PFSK-1 (cell line): ENCODE results near the gene KLRD1.

Experiments
- POLR2AphosphoS5 ChIP-seq: IDR thresholded peaks from 2 replicates; pipeline ENCODE4 v1.6.1; 2012; ENCODE audit warnings: low read depth, mild to moderate bottlenecking, control low read depth, low read length, moderate library complexity
- SIN3A ChIP-seq: IDR thresholded peaks from 2 replicates; pipeline ENCODE4 v1.6.1; 2012; ENCODE audit warnings: mild to moderate bottlenecking, low read length, moderate library complexity, borderline replicate concordance; ENCODE audit not compliant: insufficient read depth
- TAF1 ChIP-seq: IDR thresholded peaks from 2 replicates; pipeline ENCODE4 v1.6.1; 2012; ENCODE audit warnings: low read length, control low read depth, borderline replicate concordance; ENCODE audit not compliant: insufficient read depth
- TF ChIP-seq, protein P1 (sequence below), 2 experiments: IDR thresholded peaks; 2 replicates each; pipeline versions ENCODE4 v1.6.1 to v1.8.0; 2011 to 2012; ENCODE audit warnings: low read depth in 2 of 2, low read length in 2 of 2, control low read depth in 1 of 2, inconsistent platforms in 1 of 2, mild to moderate bottlenecking in 1 of 2, moderate library complexity in 1 of 2; ENCODE audit not compliant: insufficient read depth in 1 of 2

DNA sequence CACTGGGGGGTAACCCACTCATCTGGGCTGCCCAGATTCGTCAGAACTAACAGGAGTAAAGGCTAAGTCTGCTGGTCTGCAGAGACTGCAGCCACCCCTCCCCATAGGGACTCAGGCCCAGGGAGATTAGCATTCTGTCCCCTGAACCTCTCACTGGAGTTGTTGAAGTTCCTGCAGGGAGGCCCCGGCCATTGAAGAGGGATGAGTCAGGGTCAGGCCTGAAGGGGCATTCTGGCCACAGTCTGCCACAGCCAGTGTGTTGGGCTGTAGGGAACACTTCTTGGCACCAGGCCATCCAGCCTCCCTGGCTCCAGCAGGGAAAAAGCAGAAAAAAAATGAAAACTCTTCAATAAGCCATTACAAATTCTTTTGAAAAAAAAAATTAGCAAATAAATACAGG is 46.8 kb downstream of the KLRD1 start:
- TF ChIP-seq, protein P1, sequence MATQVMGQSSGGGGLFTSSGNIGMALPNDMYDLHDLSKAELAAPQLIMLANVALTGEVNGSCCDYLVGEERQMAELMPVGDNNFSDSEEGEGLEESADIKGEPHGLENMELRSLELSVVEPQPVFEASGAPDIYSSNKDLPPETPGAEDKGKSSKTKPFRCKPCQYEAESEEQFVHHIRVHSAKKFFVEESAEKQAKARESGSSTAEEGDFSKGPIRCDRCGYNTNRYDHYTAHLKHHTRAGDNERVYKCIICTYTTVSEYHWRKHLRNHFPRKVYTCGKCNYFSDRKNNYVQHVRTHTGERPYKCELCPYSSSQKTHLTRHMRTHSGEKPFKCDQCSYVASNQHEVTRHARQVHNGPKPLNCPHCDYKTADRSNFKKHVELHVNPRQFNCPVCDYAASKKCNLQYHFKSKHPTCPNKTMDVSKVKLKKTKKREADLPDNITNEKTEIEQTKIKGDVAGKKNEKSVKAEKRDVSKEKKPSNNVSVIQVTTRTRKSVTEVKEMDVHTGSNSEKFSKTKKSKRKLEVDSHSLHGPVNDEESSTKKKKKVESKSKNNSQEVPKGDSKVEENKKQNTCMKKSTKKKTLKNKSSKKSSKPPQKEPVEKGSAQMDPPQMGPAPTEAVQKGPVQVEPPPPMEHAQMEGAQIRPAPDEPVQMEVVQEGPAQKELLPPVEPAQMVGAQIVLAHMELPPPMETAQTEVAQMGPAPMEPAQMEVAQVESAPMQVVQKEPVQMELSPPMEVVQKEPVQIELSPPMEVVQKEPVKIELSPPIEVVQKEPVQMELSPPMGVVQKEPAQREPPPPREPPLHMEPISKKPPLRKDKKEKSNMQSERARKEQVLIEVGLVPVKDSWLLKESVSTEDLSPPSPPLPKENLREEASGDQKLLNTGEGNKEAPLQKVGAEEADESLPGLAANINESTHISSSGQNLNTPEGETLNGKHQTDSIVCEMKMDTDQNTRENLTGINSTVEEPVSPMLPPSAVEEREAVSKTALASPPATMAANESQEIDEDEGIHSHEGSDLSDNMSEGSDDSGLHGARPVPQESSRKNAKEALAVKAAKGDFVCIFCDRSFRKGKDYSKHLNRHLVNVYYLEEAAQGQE (IDR thresholded peaks at IDR 0.05; ENCODE audit: insufficient read depth in 1 of 2, low read depth in 2 of 2, low read length in 2 of 2), result no peak
- TF ChIP-seq POLR2AphosphoS5, result no peak
- TF ChIP-seq TAF1, result no peak
- no peak for TF ChIP-seq SIN3A
